Upper lobe of left lung (tissue), 6 donors: ENCODE measurements around the gene NR3C2. TPM values are rescaled to one million over a fixed set of nuclear protein-coding genes. Genes with fewer than 3 reads are reported as not detected.

Source experiments
- ATAC-seq, 2 donors: fragments of 200-7000 bp; cut with Tn5 transposase; one replicate each; pipeline ENCODE4 v1.9.1; 2022; ENCODE audit warnings: mild to moderate bottlenecking in 2 of 2, moderate library complexity in 2 of 2; ENCODE audit not compliant: low FRiP score in 2 of 2
- DNase-seq, 2 donors: peaks; one replicate each; pipeline ENCODE4 v3.0.0-alpha.2; 2019 to 2020
- H3K27ac ChIP-seq, 4 donors: fragments of 200-600 bp; sonication (generic); one replicate each; pipeline ENCODE4 v1.5.1; 2016 to 2019
- H3K27me3 ChIP-seq, 4 donors: fragments of 200-600 bp; sonication (generic); one replicate each; pipeline ENCODE4 v1.5.1; 2017 to 2019
- H3K36me3 ChIP-seq, 4 donors: fragments of 200-600 bp; sonication (generic); one replicate each; pipeline ENCODE4 v1.5.1; 2016 to 2019
- H3K4me1 ChIP-seq, 4 donors: fragments of 200-600 bp; sonication (generic); one replicate each; pipeline ENCODE4 v1.5.1; 2018 to 2019
- H3K4me3 ChIP-seq, 4 donors: fragments of 200-600 bp; sonication (generic); one replicate each; pipeline ENCODE4 v1.5.1; 2017 to 2019; ENCODE audit warnings: mild to moderate bottlenecking in 2 of 4, moderate library complexity in 1 of 4
- H3K9me3 ChIP-seq, 4 donors: fragments of 200-600 bp; sonication (generic); one replicate each; pipeline ENCODE4 v1.5.1; 2018 to 2019
- CTCF ChIP-seq, 6 experiments: fragments of 450-650 bp in 4 of 6; fragments of 200-600 bp in 2 of 6; sonication (generic) in 2 of 6; IDR thresholded peaks; one replicate each; pipeline ENCODE4 v1.5.1; 2016 to 2019; ENCODE audit warnings: antibody characterized with exemption in 6 of 6
- EP300 ChIP-seq, 4 donors: sonication (generic); formaldehyde crosslinking; IDR thresholded peaks; one replicate each; pipeline ENCODE4 v1.5.1; 2017; ENCODE audit warnings: antibody characterized with exemption in 4 of 4, control low read depth in 2 of 4
- POLR2A ChIP-seq, 4 donors: fragments of 450-650 bp; IDR thresholded peaks; one replicate each; pipeline ENCODE4 v1.5.1; 2016 to 2017; ENCODE audit warnings: antibody characterized with exemption in 4 of 4, mild to moderate bottlenecking in 2 of 4
- POLR2AphosphoS5 ChIP-seq, 2 donors: sonication (generic); formaldehyde crosslinking; IDR thresholded peaks; one replicate each; pipeline ENCODE4 v1.5.1; 2017; ENCODE audit warnings: antibody characterized with exemption in 2 of 2
- WGBS, 2 donors: methylation state at CpG; one replicate each; pipeline ENCODE4 v1.1.5; 2017 to 2018; 5-methylcytosine and 5-hydroxymethylcytosine counted together
- total RNA-seq, 6 donors: library from RNA; depleted of rRNA in 4 of 6; stranded (reverse); fragments of >200 nt in 4 of 6; gene quantifications; one replicate each; pipeline versions ENCODE4 v1.1.0 to v1.2.1, GENCODE V29; 2016 to 2021
- donor health status: DM: no; HTN: no; CAD: no; lungs with moderate emphysema.
- donor health status: DM: no; HTN: yes; CAD: no; lungs with severe emphysema.

NR3C2 gene
- total RNA-seq, 6 donors from 2014 or later, result 10.3 to 39.8 (median 23.7) TPM

GRCh38 chr4:148068065-148068911, 373.9 kb downstream of the NR3C2 start:
- DNase-seq (no peak), ATAC-seq (no peak)
- Histone ChIP-seq H3K27ac (no peak overlapping the region), H3K4me3 (no peak overlapping the region), H3K27me3 (no peaks in the 10 kb centered on the region), H3K36me3 (peaks cover 2 to 17% (median 7%) of the 10 kb centered on the region in 4 donors), H3K4me1 (peaks cover 0 to 9% (median 6%) of the 10 kb centered on the region in 4 donors), H3K9me3 (no peaks in the 10 kb centered on the region)
- WGBS, 2 donors, result 88 to 92% methylated on average over 11 to 13 of the region's 13 CpGs
- TF ChIP-seq POLR2AphosphoS5 (IDR thresholded peaks at IDR 0.05), result no peak
- TF ChIP-seq POLR2A (IDR thresholded peaks at IDR 0.05), result no peak
- TF ChIP-seq CTCF (IDR thresholded peaks at IDR 0.05), result no peak
- no peak for TF ChIP-seq EP300 (IDR thresholded peaks at IDR 0.05)

GRCh38 chr4:148067301-148067916, 374.8 kb downstream of the NR3C2 start:
- H3K27me3 ChIP-seq, result no peaks in the 10 kb centered on the region
- peaks cover 0 to 12% (median 3%) of the 10 kb centered on the region in 4 donors for H3K36me3 ChIP-seq
- no peak overlapping the region for H3K4me3 ChIP-seq
- TF ChIP-seq EP300 (IDR thresholded peaks at IDR 0.05) (no peak), CTCF (IDR thresholded peaks at IDR 0.05) (no peak), POLR2A (IDR thresholded peaks at IDR 0.05) (no peak), POLR2AphosphoS5 (IDR thresholded peaks at IDR 0.05) (no peak)
- WGBS, 2 donors, result 69 to 83% methylated on average over 5 to 6 of the region's 6 CpGs
- H3K4me1 ChIP-seq, result peaks cover 0 to 9% (median 6%) of the 10 kb centered on the region in 4 donors
- H3K9me3 ChIP-seq, result no peaks in the 10 kb centered on the region
- DNase-seq (peak in 1 of 2 donors; percentile 60), ATAC-seq (no peak)
- H3K27ac ChIP-seq, result no peak overlapping the region

GRCh38 chr4:148065075-148065474, 377.1 kb downstream of the NR3C2 start:
- H3K4me1 ChIP-seq, result peaks cover 0 to 22% (median 6%) of the 10 kb centered on the region in 4 donors
- ATAC-seq, result peak in 1 of 2 donors; percentile 31

GRCh38 chr4:148064451-148064850, 377.8 kb downstream of the NR3C2 start:
- no peak for DNase-seq
- Histone ChIP-seq H3K36me3 (peaks cover 0 to 9% (median 0%) of the 10 kb centered on the region in 4 donors), H3K9me3 (no peaks in the 10 kb centered on the region), H3K4me1 (peaks cover 0 to 24% (median 6%) of the 10 kb centered on the region in 4 donors), H3K27ac (no peak overlapping the region), H3K4me3 (no peak overlapping the region), H3K27me3 (no peaks in the 10 kb centered on the region)
- TF ChIP-seq CTCF (IDR thresholded peaks at IDR 0.05) (no peak), POLR2A (IDR thresholded peaks at IDR 0.05) (no peak), EP300 (IDR thresholded peaks at IDR 0.05) (no peak), POLR2AphosphoS5 (IDR thresholded peaks at IDR 0.05) (no peak)
- no peak for ATAC-seq
- WGBS, 2 donors, result 95 to 97% methylated on average over 9 of the region's 9 CpGs

More at GRCh38 chr4:148065075-148065474, 377.1 kb downstream of the NR3C2 start:
- Histone ChIP-seq H3K36me3 (peaks cover 0 to 9% (median 0%) of the 10 kb centered on the region in 4 donors), H3K27ac (no peak overlapping the region), H3K27me3 (no peaks in the 10 kb centered on the region), H3K4me3 (no peak overlapping the region), H3K9me3 (no peaks in the 10 kb centered on the region)
- no peak for TF ChIP-seq POLR2AphosphoS5 (IDR thresholded peaks at IDR 0.05)
- no peak for TF ChIP-seq CTCF (IDR thresholded peaks at IDR 0.05)
- TF ChIP-seq EP300 (IDR thresholded peaks at IDR 0.05), result no peak
- no peak for TF ChIP-seq POLR2A (IDR thresholded peaks at IDR 0.05)
- WGBS, 2 donors, result 81 to 87% methylated on average over 5 of the region's 5 CpGs
- no peak for DNase-seq
